Mammary epithelial cell (primary cell): ENCODE measurements around the gene GALNT17.

Experiments
- EZH2 ChIP-seq: IDR thresholded peaks from 2 replicates; pipeline ENCODE4 v1.6.1; 2012; ENCODE audit warnings: low read length, inconsistent platforms, borderline replicate concordance
- TF ChIP-seq, protein P1 (sequence below), 2 donors: IDR thresholded peaks in 1 of 2; conservative IDR thresholded peaks in 1 of 2; 2 replicates each; pipeline ENCODE4 v1.5.1; 2011 to 2012; ENCODE audit warnings: inconsistent platforms in 2 of 2, low read length in 2 of 2, mild to moderate bottlenecking in 2 of 2, control low read depth in 1 of 2, low read depth in 1 of 2; ENCODE audit not compliant: insufficient read depth in 1 of 2; ENCODE audit errors: extremely low read depth in 1 of 2

DNA sequence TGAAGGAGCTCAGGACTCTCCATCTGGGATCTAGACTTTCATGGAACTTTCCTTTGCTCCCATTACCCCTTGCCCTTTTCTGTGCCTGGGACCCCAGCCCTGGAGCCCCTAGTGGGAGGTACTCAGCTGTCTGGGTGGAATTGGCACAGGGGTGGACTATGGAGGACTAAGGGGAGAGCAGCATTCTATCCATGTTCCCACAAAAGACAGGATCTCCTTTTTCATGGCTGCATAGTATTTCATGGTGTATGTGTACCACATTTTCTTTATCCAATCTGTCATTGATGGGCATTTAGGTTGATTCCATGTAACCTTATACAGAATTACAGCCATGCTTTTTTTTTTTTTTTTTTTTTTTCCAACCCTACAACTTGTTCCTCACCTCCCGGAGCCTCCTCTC, 89.1 kb downstream of the GALNT17 start:
- TF ChIP-seq, protein P1, sequence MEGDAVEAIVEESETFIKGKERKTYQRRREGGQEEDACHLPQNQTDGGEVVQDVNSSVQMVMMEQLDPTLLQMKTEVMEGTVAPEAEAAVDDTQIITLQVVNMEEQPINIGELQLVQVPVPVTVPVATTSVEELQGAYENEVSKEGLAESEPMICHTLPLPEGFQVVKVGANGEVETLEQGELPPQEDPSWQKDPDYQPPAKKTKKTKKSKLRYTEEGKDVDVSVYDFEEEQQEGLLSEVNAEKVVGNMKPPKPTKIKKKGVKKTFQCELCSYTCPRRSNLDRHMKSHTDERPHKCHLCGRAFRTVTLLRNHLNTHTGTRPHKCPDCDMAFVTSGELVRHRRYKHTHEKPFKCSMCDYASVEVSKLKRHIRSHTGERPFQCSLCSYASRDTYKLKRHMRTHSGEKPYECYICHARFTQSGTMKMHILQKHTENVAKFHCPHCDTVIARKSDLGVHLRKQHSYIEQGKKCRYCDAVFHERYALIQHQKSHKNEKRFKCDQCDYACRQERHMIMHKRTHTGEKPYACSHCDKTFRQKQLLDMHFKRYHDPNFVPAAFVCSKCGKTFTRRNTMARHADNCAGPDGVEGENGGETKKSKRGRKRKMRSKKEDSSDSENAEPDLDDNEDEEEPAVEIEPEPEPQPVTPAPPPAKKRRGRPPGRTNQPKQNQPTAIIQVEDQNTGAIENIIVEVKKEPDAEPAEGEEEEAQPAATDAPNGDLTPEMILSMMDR (conservative IDR thresholded peaks at IDR 0.05 in 1 of 2, IDR thresholded peaks at IDR 0.05 in 1 of 2; ENCODE audit: extremely low read depth in 1 of 2, insufficient read depth in 1 of 2, low read depth in 1 of 2, low read length in 2 of 2) = no peak
- no peak for TF ChIP-seq EZH2
